Measurements from ENCODE around the gene SNCB.

SNCB gene

GRCh38 chr5:176643491-176644219 is 13.3 kb upstream of the SNCB start:
- peaks cover 7% of the 10 kb centered on the region for H3K4me1 ChIP-seq (ENCODE audit: control insufficient read depth, insufficient read depth, low read length, poor library complexity, severe bottlenecking)
- H3K9me3 ChIP-seq (ENCODE audit: control insufficient read depth, low read length) = no peaks in the 10 kb centered on the region
- no peaks in the 10 kb centered on the region for H3K36me3 ChIP-seq (ENCODE audit: control insufficient read depth, insufficient read depth, low read length)
- no peak overlapping the region for H3K4me3 ChIP-seq (ENCODE audit: extremely low read depth, insufficient read depth, low read length, poor library complexity, severe bottlenecking)
- no peak overlapping the region for H3K27ac ChIP-seq (ENCODE audit: low read depth, low read length, severe bottlenecking)
- 84 to 91% methylated on average over 5 to 6 of the region's 11 CpGs for WGBS, 2 experiments (ENCODE audit: insufficient coverage in 2 of 2)

GRCh38 chr5:176642675-176643490 is 12.5 kb upstream of the SNCB start:
- H3K4me1 ChIP-seq (ENCODE audit: control insufficient read depth, insufficient read depth, low read length, poor library complexity, severe bottlenecking) = no peaks in the 10 kb centered on the region
- no peak overlapping the region for H3K4me3 ChIP-seq (ENCODE audit: extremely low read depth, insufficient read depth, low read length, poor library complexity, severe bottlenecking)
- no peak overlapping the region for H3K27ac ChIP-seq (ENCODE audit: low read depth, low read length, severe bottlenecking)
- no peaks in the 10 kb centered on the region for H3K36me3 ChIP-seq (ENCODE audit: control insufficient read depth, insufficient read depth, low read length)
- WGBS, 2 experiments (ENCODE audit: insufficient coverage in 2 of 2) = 74 to 80% methylated on average over 9 to 11 of the region's 15 CpGs
- no peaks in the 10 kb centered on the region for H3K9me3 ChIP-seq (ENCODE audit: control insufficient read depth, low read length)

GRCh38 chr5:176640616-176641015 is 10.3 kb upstream of the SNCB start:
- H3K9me3 ChIP-seq (ENCODE audit: control insufficient read depth, low read length) = no peaks in the 10 kb centered on the region
- 80 to 89% methylated on average over 1 to 2 of the region's 4 CpGs for WGBS, 2 experiments (ENCODE audit: insufficient coverage in 2 of 2)
- H3K4me3 ChIP-seq (ENCODE audit: extremely low read depth, insufficient read depth, low read length, poor library complexity, severe bottlenecking) = no peak overlapping the region
- no peaks in the 10 kb centered on the region for H3K4me1 ChIP-seq (ENCODE audit: control insufficient read depth, insufficient read depth, low read length, poor library complexity, severe bottlenecking)
- no peaks in the 10 kb centered on the region for H3K36me3 ChIP-seq (ENCODE audit: control insufficient read depth, insufficient read depth, low read length)
- no peak overlapping the region for H3K27ac ChIP-seq (ENCODE audit: low read depth, low read length, severe bottlenecking)

- Histone ChIP-seq H3K27ac (ENCODE audit: low read depth, low read length, severe bottlenecking) (no peak overlapping the region), H3K4me3 (ENCODE audit: extremely low read depth, insufficient read depth, low read length, poor library complexity, severe bottlenecking) (no peak overlapping the region), H3K9me3 (ENCODE audit: control insufficient read depth, low read length) (no peaks in the 10 kb centered on the region), H3K36me3 (ENCODE audit: control insufficient read depth, insufficient read depth, low read length) (no peaks in the 10 kb centered on the region), H3K4me1 (ENCODE audit: control insufficient read depth, insufficient read depth, low read length, poor library complexity, severe bottlenecking) (no peaks in the 10 kb centered on the region)
- WGBS, 2 experiments (ENCODE audit: insufficient coverage in 2 of 2) = 86 to 100% methylated on average over 2 to 4 of the region's 4 CpGs
Observed at GRCh38 chr5:176639981-176640380, 9.6 kb upstream of the SNCB start.

- H3K27ac ChIP-seq (ENCODE audit: low read depth, low read length, severe bottlenecking) = no peak overlapping the region
- H3K9me3 ChIP-seq (ENCODE audit: control insufficient read depth, low read length) = no peaks in the 10 kb centered on the region
- H3K4me3 ChIP-seq (ENCODE audit: extremely low read depth, insufficient read depth, low read length, poor library complexity, severe bottlenecking) = no peak overlapping the region
- 49 to 65% methylated on average over 2 of the region's 4 CpGs for WGBS, 2 experiments (ENCODE audit: insufficient coverage in 2 of 2)
- no peaks in the 10 kb centered on the region for H3K36me3 ChIP-seq (ENCODE audit: control insufficient read depth, insufficient read depth, low read length)
- no peaks in the 10 kb centered on the region for H3K4me1 ChIP-seq (ENCODE audit: control insufficient read depth, insufficient read depth, low read length, poor library complexity, severe bottlenecking)
Observed at GRCh38 chr5:176639208-176639607, 8.9 kb upstream of the SNCB start.

GRCh38 chr5:176638437-176638836 is 8.1 kb upstream of the SNCB start:
- no peak overlapping the region for H3K27ac ChIP-seq (ENCODE audit: low read depth, low read length, severe bottlenecking)
- no peaks in the 10 kb centered on the region for H3K9me3 ChIP-seq (ENCODE audit: control insufficient read depth, low read length)
- no peak overlapping the region for H3K4me3 ChIP-seq (ENCODE audit: extremely low read depth, insufficient read depth, low read length, poor library complexity, severe bottlenecking)
- no peaks in the 10 kb centered on the region for H3K4me1 ChIP-seq (ENCODE audit: control insufficient read depth, insufficient read depth, low read length, poor library complexity, severe bottlenecking)
- WGBS, 2 experiments (ENCODE audit: insufficient coverage in 2 of 2) = 86 to 91% methylated on average over 3 of the region's 3 CpGs
- H3K36me3 ChIP-seq (ENCODE audit: control insufficient read depth, insufficient read depth, low read length) = no peaks in the 10 kb centered on the region

GRCh38 chr5:176637556-176637955 is 7.2 kb upstream of the SNCB start:
- no peak overlapping the region for H3K27ac ChIP-seq (ENCODE audit: low read depth, low read length, severe bottlenecking)
- no peak overlapping the region for H3K4me3 ChIP-seq (ENCODE audit: extremely low read depth, insufficient read depth, low read length, poor library complexity, severe bottlenecking)
- H3K4me1 ChIP-seq (ENCODE audit: control insufficient read depth, insufficient read depth, low read length, poor library complexity, severe bottlenecking) = no peaks in the 10 kb centered on the region
- no peaks in the 10 kb centered on the region for H3K9me3 ChIP-seq (ENCODE audit: control insufficient read depth, low read length)
- 40 to 44% methylated on average over 2 to 4 of the region's 4 CpGs for WGBS, 2 experiments (ENCODE audit: insufficient coverage in 2 of 2)
- H3K36me3 ChIP-seq (ENCODE audit: control insufficient read depth, insufficient read depth, low read length) = no peaks in the 10 kb centered on the region

GRCh38 chr5:176636426-176636825 is 6.1 kb upstream of the SNCB start:
- Histone ChIP-seq H3K9me3 (ENCODE audit: control insufficient read depth, low read length) (no peaks in the 10 kb centered on the region), H3K36me3 (ENCODE audit: control insufficient read depth, insufficient read depth, low read length) (no peaks in the 10 kb centered on the region), H3K4me1 (ENCODE audit: control insufficient read depth, insufficient read depth, low read length, poor library complexity, severe bottlenecking) (no peaks in the 10 kb centered on the region), H3K4me3 (ENCODE audit: extremely low read depth, insufficient read depth, low read length, poor library complexity, severe bottlenecking) (no peak overlapping the region), H3K27ac (ENCODE audit: low read depth, low read length, severe bottlenecking) (no peak overlapping the region)
- WGBS, 2 experiments (ENCODE audit: insufficient coverage in 2 of 2) = 81 to 85% methylated on average over 5 to 7 of the region's 9 CpGs

GRCh38 chr5:176633598-176633997 is 3.3 kb upstream of the SNCB start:
- WGBS, 2 experiments (ENCODE audit: insufficient coverage in 2 of 2) = 41 to 44% methylated on average over 6 of the region's 6 CpGs

GRCh38 chr5:176632745-176633144 is 2.4 kb upstream of the SNCB start:
- Histone ChIP-seq H3K27ac (ENCODE audit: low read depth, low read length, severe bottlenecking) (no peak overlapping the region), H3K4me1 (ENCODE audit: control insufficient read depth, insufficient read depth, low read length, poor library complexity, severe bottlenecking) (peaks cover 15% of the 10 kb centered on the region), H3K36me3 (ENCODE audit: control insufficient read depth, insufficient read depth, low read length) (no peaks in the 10 kb centered on the region), H3K9me3 (ENCODE audit: control insufficient read depth, low read length) (no peaks in the 10 kb centered on the region), H3K4me3 (ENCODE audit: extremely low read depth, insufficient read depth, low read length, poor library complexity, severe bottlenecking) (no peak overlapping the region)
- 93 to 95% methylated on average over 2 of the region's 2 CpGs for WGBS, 2 experiments (ENCODE audit: insufficient coverage in 2 of 2)

More at GRCh38 chr5:176633598-176633997, 3.3 kb upstream of the SNCB start:
- Histone ChIP-seq H3K36me3 (ENCODE audit: control insufficient read depth, insufficient read depth, low read length) (no peaks in the 10 kb centered on the region), H3K4me1 (ENCODE audit: control insufficient read depth, insufficient read depth, low read length, poor library complexity, severe bottlenecking) (peaks cover 15% of the 10 kb centered on the region), H3K27ac (ENCODE audit: low read depth, low read length, severe bottlenecking) (no peak overlapping the region), H3K9me3 (ENCODE audit: control insufficient read depth, low read length) (no peaks in the 10 kb centered on the region), H3K4me3 (ENCODE audit: extremely low read depth, insufficient read depth, low read length, poor library complexity, severe bottlenecking) (no peak overlapping the region)

Data from mesodermal cell (in vitro differentiated cells).